ENCODE results near the gene C2orf49. TPM values are rescaled to one million over a fixed set of nuclear protein-coding genes. Genes with fewer than 3 reads are reported as not detected.

Gene C2orf49
- total and polyA plus RNA-seq, 8 donors, result 4.2 to 10.2 (median 6.7) TPM

DNA sequence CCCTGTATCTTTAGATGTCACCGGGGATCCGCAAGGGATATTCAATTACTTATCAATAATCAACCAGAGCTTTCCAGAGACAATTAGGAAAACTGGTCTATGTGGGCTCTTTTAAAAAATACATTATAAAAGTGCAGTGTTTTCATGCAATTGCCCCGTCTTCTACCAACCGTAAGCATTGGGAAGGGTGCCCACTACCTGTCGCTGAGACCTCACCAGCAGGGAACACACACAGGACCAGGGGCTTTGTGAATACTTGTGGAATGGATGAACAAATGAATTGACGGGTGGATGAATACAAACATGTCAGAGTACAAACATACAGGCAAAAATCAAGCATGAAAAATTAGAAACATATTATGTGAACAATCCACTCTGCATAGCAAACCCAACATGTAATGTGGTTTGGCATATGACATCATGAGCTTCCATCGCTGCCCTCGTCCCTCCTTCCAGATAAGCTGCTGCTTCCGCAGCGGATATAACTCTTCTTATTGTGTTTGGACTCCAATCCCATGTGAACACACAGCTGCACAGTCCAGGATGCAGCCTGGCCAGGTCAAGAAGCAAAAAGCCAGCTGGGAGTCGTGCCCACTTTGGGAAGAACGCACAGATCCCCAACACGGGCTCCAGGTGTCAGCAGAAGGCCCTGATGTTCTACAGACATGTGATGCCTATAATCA is 56.2 kb downstream of the C2orf49 start:
- Histone ChIP-seq H3K27ac (no peak overlapping the region), H3K9me3 (no peaks in the 10 kb centered on the region), H3K36me3 (no peaks in the 10 kb centered on the region), H3K4me1 (peaks cover 0 to 3% (median 0%) of the 10 kb centered on the region in 3 donors), H3K27me3 (peaks cover 0 to 4% (median 0%) of the 10 kb centered on the region in 4 donors), H3K4me3 (no peak overlapping the region)
- TF ChIP-seq CTCF (IDR thresholded peaks at IDR 0.05), result no peak
- FAIRE-seq (no peak), ATAC-seq (no peak), DNase-seq (no peak)
- 58 to 67% methylated on average over 13 of the region's 13 CpGs for WGBS, 2 donors
- intact Hi-C loops (cut with DNase I), result no loop called here

- H3K9me3 ChIP-seq, result no peaks in the 10 kb centered on the region
- 74 to 79% methylated on average over 12 of the region's 12 CpGs for WGBS, 2 donors
- intact Hi-C loops (cut with DNase I), result no loop called here
- no peaks in the 10 kb centered on the region for H3K36me3 ChIP-seq
- ATAC-seq (no peak), FAIRE-seq (no peak), DNase-seq (no peak)
- peaks cover 0 to 7% (median 0%) of the 10 kb centered on the region in 4 donors for H3K27me3 ChIP-seq
- peaks cover 0 to 4% (median 0%) of the 10 kb centered on the region in 3 donors for H3K4me1 ChIP-seq
- no peak overlapping the region for H3K4me3 ChIP-seq
- TF ChIP-seq CTCF (IDR thresholded peaks at IDR 0.05), result no peak
- H3K27ac ChIP-seq, result no peak overlapping the region
Observed at GRCh38 chr2:105394951-105395611, 57.7 kb downstream of the C2orf49 start.

DNA sequence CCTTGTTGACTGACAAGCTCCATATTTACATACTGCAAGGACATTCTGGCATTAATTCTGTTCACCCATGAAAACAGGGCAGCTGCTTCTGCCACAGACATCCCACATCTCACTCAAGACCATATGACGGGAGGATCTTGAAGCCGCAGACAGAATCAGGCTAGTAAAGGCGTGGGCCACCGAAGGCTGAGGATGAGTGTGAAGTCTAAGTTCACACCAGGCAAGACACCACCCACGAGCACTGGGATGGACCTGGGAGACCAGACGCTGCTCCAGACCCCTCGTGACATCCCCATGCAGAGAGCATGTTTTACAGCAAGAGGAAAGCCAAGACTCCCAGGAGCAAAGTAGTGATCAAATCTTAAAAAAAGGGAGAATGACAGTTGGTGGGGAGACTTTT is 58.4 kb downstream of the C2orf49 start:
- intact Hi-C loops (cut with DNase I), result no loop called here
- H3K27ac ChIP-seq, result no peak overlapping the region

DNA sequence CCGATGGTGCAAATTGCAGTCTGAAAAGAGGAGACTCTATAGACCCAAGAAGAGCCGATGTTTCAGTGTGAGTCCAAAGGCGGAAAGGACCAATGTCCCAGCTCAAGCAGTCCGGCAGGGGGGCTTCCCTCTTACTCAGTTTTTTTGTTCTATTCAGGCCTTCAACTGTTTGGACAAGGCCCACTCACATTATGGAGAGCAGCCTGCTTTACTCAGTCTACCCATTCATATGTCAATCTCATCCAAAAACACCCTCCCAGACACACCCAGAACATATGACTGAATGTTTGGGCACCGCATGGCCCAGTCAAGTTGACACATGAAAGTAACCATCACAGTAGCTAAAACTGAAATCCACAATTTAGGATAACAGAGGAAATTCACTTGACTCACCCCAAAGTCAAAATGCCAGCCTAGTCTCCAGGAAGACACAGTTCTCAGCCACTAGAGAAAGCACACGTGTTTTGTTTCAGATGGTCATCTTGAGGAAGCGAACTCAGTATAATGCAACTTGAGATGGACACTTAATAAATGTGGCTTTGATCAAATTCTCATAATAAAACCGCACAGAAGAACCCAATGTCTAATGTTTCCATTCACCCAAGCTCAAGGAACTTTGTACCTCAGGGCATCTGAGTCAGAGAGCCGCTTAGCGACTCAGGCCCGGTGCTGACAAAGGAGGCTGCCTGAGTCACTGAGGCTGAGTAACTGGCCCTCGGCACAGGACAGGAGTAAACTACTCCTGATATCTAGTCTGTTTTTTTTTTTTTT is 59.1 kb downstream of the C2orf49 start:
- H3K27ac ChIP-seq, result no peak overlapping the region
- peaks cover 0 to 7% (median 0%) of the 10 kb centered on the region in 4 donors for H3K27me3 ChIP-seq
- no peak overlapping the region for H3K4me3 ChIP-seq
- intact Hi-C loops (cut with DNase I), result no loop called here
- no peaks in the 10 kb centered on the region for H3K9me3 ChIP-seq
- 87 to 95% methylated on average over 12 of the region's 12 CpGs for WGBS, 2 donors
- FAIRE-seq (no peak), ATAC-seq (peak in 2 of 4 donors; percentile 41 to 45), DNase-seq (no peak)
- peaks cover 0 to 4% (median 0%) of the 10 kb centered on the region in 3 donors for H3K4me1 ChIP-seq
- no peak for TF ChIP-seq CTCF (IDR thresholded peaks at IDR 0.05)
- no peaks in the 10 kb centered on the region for H3K36me3 ChIP-seq

More for the DNA sequence above, 58.4 kb downstream of the C2orf49 start:
- H3K27me3 ChIP-seq, result peaks cover 0 to 7% (median 0%) of the 10 kb centered on the region in 4 donors
- ATAC-seq, result no peak
- no peaks in the 10 kb centered on the region for H3K36me3 ChIP-seq
- FAIRE-seq, result no peak
- WGBS, 2 donors, result 82 to 85% methylated on average over 7 of the region's 7 CpGs
- H3K9me3 ChIP-seq, result no peaks in the 10 kb centered on the region
- no peak overlapping the region for H3K4me3 ChIP-seq
- H3K4me1 ChIP-seq, result peaks cover 0 to 4% (median 0%) of the 10 kb centered on the region in 3 donors
- no peak for DNase-seq
- no peak for TF ChIP-seq CTCF (IDR thresholded peaks at IDR 0.05)

Measured in pancreas (tissue), 10 donors.